H1 (cell line): ENCODE results near the gene TCHP. TPM values are rescaled to one million over a fixed set of nuclear protein-coding genes. Genes with fewer than 3 reads are reported as not detected.

ENCODE experiments used
- CTCF ChIA-PET: fragments of 300-600 bp; sonication (Branson Sonifier 250); formaldehyde crosslinking; loops from one replicate; lab custom pipeline; 2021; ENCODE audit not compliant: partially characterized antibody; lab: Charles Lee
- POLR2A ChIA-PET: fragments of 300-600 bp; sonication (Branson Sonifier 250); formaldehyde crosslinking; loops from one replicate; lab custom pipeline; 2021; ENCODE audit warnings: inconsistent platforms; ENCODE audit not compliant: partially characterized antibody; lab: Charles Lee
- DNase-seq, 2 experiments: peaks; one replicate each; pipeline versions ENCODE4 v3.0.0 to v3.0.0-alpha.2; 2010 to 2022; ENCODE audit warnings: low spot score in 2 of 2, low read depth in 1 of 2, mixed read lengths in 1 of 2
- FAIRE-seq: peaks from 2 replicates; lab custom pipeline; 2011; peaks lifted over from hg19 to GRCh38; lab: Jason Lieb, UNC
- H2AFZ ChIP-seq: 2 replicates; pipeline ENCODE4 v1.8.1; 2012; ENCODE audit warnings: low read length, inconsistent platforms
- H2AK5ac ChIP-seq: 2 replicates; pipeline ENCODE4 v1.6.1; 2013; ENCODE audit warnings: low read depth, low read length
- H2BK120ac ChIP-seq: replicated peaks from 2 replicates; pipeline ENCODE3; 2013; ENCODE audit warnings: low read depth, low read length, inconsistent platforms
- H2BK12ac ChIP-seq: 2 replicates; pipeline ENCODE4 v1.6.1; 2013; ENCODE audit warnings: low read depth, low read length
- H2BK15ac ChIP-seq: 2 replicates; pipeline ENCODE4 v1.6.1; 2013; ENCODE audit warnings: low read length
- H2BK20ac ChIP-seq: 2 replicates; pipeline ENCODE4 v1.6.1; 2013; ENCODE audit warnings: low read length
- H2BK5ac ChIP-seq: 2 replicates; pipeline ENCODE4 v1.6.1; 2013; ENCODE audit warnings: low read depth, low read length
- H3K14ac ChIP-seq: 2 replicates; pipeline ENCODE4 v1.6.1; 2013; ENCODE audit warnings: inconsistent platforms; ENCODE audit not compliant: insufficient read length
- H3K18ac ChIP-seq: 2 replicates; pipeline ENCODE4 v1.6.1; 2013; ENCODE audit warnings: low read length; ENCODE audit errors: extremely low read depth
- H3K23ac ChIP-seq: 2 replicates; pipeline ENCODE4 v1.6.1; 2013; ENCODE audit warnings: inconsistent platforms; ENCODE audit not compliant: insufficient read length
- H3K23me2 ChIP-seq: 2 replicates; pipeline ENCODE4 v1.6.1; 2013; ENCODE audit warnings: low read depth, low read length
- H3K27ac ChIP-seq: 2 replicates; pipeline ENCODE4 v1.6.1; 2011; ENCODE audit warnings: low read depth, low read length, inconsistent platforms
- H3K27me3 ChIP-seq, 4 experiments: replicated peaks in 1 of 4; 1 replicate in 1 of 4; 2 replicates in 3 of 4; pipeline versions ENCODE4 v1.6.1 to v1.8.1; 2011 to 2013; ENCODE audit warnings: low read length in 3 of 4, mild to moderate bottlenecking in 3 of 4, inconsistent platforms in 2 of 4, mixed read lengths in 2 of 4, moderate library complexity in 1 of 4; ENCODE audit not compliant: control insufficient read depth in 3 of 4, insufficient read depth in 3 of 4; ENCODE audit errors: extremely low read depth in 1 of 4
- H3K36me3 ChIP-seq, 4 experiments: 2 replicates each; pipeline versions ENCODE4 v1.6.1 to v1.8.1; 2011 to 2013; ENCODE audit warnings: mild to moderate bottlenecking in 4 of 4, low read length in 3 of 4, moderate library complexity in 2 of 4, control low read depth in 1 of 4, inconsistent platforms in 1 of 4; ENCODE audit not compliant: insufficient read depth in 4 of 4, control insufficient read depth in 2 of 4
- H3K4ac ChIP-seq: replicated peaks from 2 replicates; pipeline ENCODE3; 2013; ENCODE audit warnings: low read length, low read depth, mixed read lengths, inconsistent platforms; ENCODE audit not compliant: insufficient read length
- H3K4me1 ChIP-seq, 4 experiments: replicated peaks in 1 of 4; 1 replicate in 1 of 4; 2 replicates in 3 of 4; pipeline versions ENCODE4 v1.6.1 to v1.8.1; 2011 to 2013; ENCODE audit warnings: low read length in 3 of 4, inconsistent platforms in 2 of 4, mixed read lengths in 1 of 4; ENCODE audit not compliant: insufficient read depth in 4 of 4, control insufficient read depth in 3 of 4
- H3K4me2 ChIP-seq, 2 experiments: 2 replicates each; pipeline versions ENCODE4 v1.6.1 to v1.8.1; 2011 to 2013; ENCODE audit warnings: low read depth in 2 of 2, low read length in 2 of 2, control low read depth in 1 of 2, inconsistent platforms in 1 of 2, mild to moderate bottlenecking in 1 of 2; ENCODE audit not compliant: insufficient read depth in 1 of 2
- H3K4me3 ChIP-seq, 4 experiments: fragments of 200-600, 300-600 bp in 1 of 4; sonication (generic), shearing (Covaris generic), sonication (Bioruptor Twin) in 1 of 4; 2 replicates each; pipeline versions ENCODE4 v1.5.1 to v1.8.1; 2011 to 2016; ENCODE audit warnings: low read length in 4 of 4, low read depth in 3 of 4, control low read depth in 2 of 4, inconsistent platforms in 2 of 4, mild to moderate bottlenecking in 2 of 4, mixed read lengths in 1 of 4, moderate library complexity in 1 of 4; ENCODE audit not compliant: insufficient read depth in 2 of 4; ENCODE audit errors: extremely low read depth in 1 of 4
- H3K56ac ChIP-seq: replicated peaks from 2 replicates; pipeline ENCODE3; 2013; ENCODE audit warnings: low read depth, mild to moderate bottlenecking, mixed read lengths, low read length, inconsistent platforms; ENCODE audit not compliant: insufficient read length
- H3K79me1 ChIP-seq: 2 replicates; pipeline ENCODE4 v1.6.1; 2013; ENCODE audit warnings: low read depth, low read length, control low read depth
- H3K79me2 ChIP-seq, 2 experiments: 2 replicates each; pipeline versions ENCODE4 v1.6.1 to v1.8.1; 2012 to 2013; ENCODE audit warnings: low read length in 2 of 2, mild to moderate bottlenecking in 2 of 2, inconsistent platforms in 1 of 2; ENCODE audit not compliant: insufficient read depth in 2 of 2, control insufficient read depth in 1 of 2
- H3K9ac ChIP-seq, 4 experiments: replicated peaks in 1 of 4; 1 replicate in 1 of 4; 2 replicates in 3 of 4; pipeline versions ENCODE4 v1.6.1 to v1.8.1; 2011 to 2013; ENCODE audit warnings: low read depth in 3 of 4, low read length in 3 of 4, control low read depth in 2 of 4, mild to moderate bottlenecking in 2 of 4, moderate library complexity in 2 of 4, inconsistent platforms in 1 of 4; ENCODE audit errors: extremely low read depth in 1 of 4
- H3K9me3 ChIP-seq, 2 experiments: 2 replicates each; pipeline versions ENCODE4 v1.6.1 to v1.8.1; 2012 to 2013; ENCODE audit warnings: mild to moderate bottlenecking in 2 of 2, moderate library complexity in 2 of 2, control low read depth in 1 of 2, inconsistent platforms in 1 of 2, low read depth in 1 of 2, low read length in 1 of 2, mixed read lengths in 1 of 2; ENCODE audit not compliant: insufficient read depth in 2 of 2
- H4K20me1 ChIP-seq, 2 experiments: replicated peaks in 1 of 2; 2 replicates each; pipeline versions ENCODE3 to v1.8.1; 2011 to 2013; ENCODE audit warnings: inconsistent platforms in 2 of 2, low read length in 2 of 2, mild to moderate bottlenecking in 1 of 2; ENCODE audit not compliant: insufficient read depth in 2 of 2, control insufficient read depth in 1 of 2
- H4K5ac ChIP-seq: 2 replicates; pipeline ENCODE4 v1.6.1; 2013; ENCODE audit warnings: low read length, low read depth, mixed read lengths, inconsistent platforms; ENCODE audit not compliant: insufficient read length
- H4K8ac ChIP-seq: 2 replicates; pipeline ENCODE4 v1.8.0; 2013; ENCODE audit warnings: mild to moderate bottlenecking, moderate library complexity, low read length, inconsistent platforms; ENCODE audit not compliant: insufficient read depth; ENCODE audit errors: extremely low read depth
- H4K91ac ChIP-seq: replicated peaks from 2 replicates; pipeline ENCODE3; 2013; ENCODE audit warnings: low read length, mixed read lengths, inconsistent platforms; ENCODE audit not compliant: insufficient read length
- BACH1 ChIP-seq: IDR thresholded peaks from 2 replicates; pipeline ENCODE4 v1.6.1; 2012; ENCODE audit warnings: low read length, improper control_type of control experiment
- EP300 ChIP-seq, 2 experiments: IDR thresholded peaks; 1 replicate in 1 of 2; 2 replicates in 1 of 2; pipeline ENCODE4 v1.6.1; 2011 to 2012; ENCODE audit warnings: low read depth in 2 of 2, low read length in 2 of 2, mild to moderate bottlenecking in 2 of 2, borderline replicate concordance in 1 of 2, inconsistent platforms in 1 of 2, moderate library complexity in 1 of 2
- JUND ChIP-seq: IDR thresholded peaks from 2 replicates; pipeline ENCODE4 v1.6.1; 2011; ENCODE audit warnings: mild to moderate bottlenecking, improper control_type of control experiment, low read length
- MAFK ChIP-seq: IDR thresholded peaks from 2 replicates; pipeline ENCODE4 v1.6.1; 2012; ENCODE audit warnings: low read depth, mild to moderate bottlenecking, improper control_type of control experiment, low read length
- NANOG ChIP-seq: IDR thresholded peaks from 2 replicates; pipeline ENCODE4 v1.6.1; 2011; ENCODE audit warnings: low read length, low read depth, mild to moderate bottlenecking, inconsistent platforms; ENCODE audit not compliant: insufficient read depth, poor library complexity, severe bottlenecking
- POLR2A ChIP-seq, 2 experiments: IDR thresholded peaks; 1 replicate in 1 of 2; 2 replicates in 1 of 2; pipeline ENCODE4 v1.6.1; 2011; ENCODE audit warnings: low read depth in 2 of 2, low read length in 2 of 2, mild to moderate bottlenecking in 2 of 2; ENCODE audit errors: control extremely low read depth in 1 of 2
- TAF1 ChIP-seq: IDR thresholded peaks from 2 replicates; pipeline ENCODE4 v1.6.1; 2011; ENCODE audit warnings: mild to moderate bottlenecking, low read depth, low read length
- TBP ChIP-seq: IDR thresholded peaks from 2 replicates; pipeline ENCODE4 v1.6.1; 2011; ENCODE audit warnings: low read depth, low read length, improper control_type of control experiment
- TEAD4 ChIP-seq: IDR thresholded peaks from 2 replicates; pipeline ENCODE4 v1.6.1; 2012; ENCODE audit warnings: low read depth, low read length, inconsistent platforms, mixed read lengths
- WGBS, 2 experiments: shearing (Covaris generic) in 1 of 2; methylation state at CpG; one replicate each; pipeline versions ENCODE4 v1.1.6 to v1.1.7; 2013 to 2015; ENCODE audit warnings: low lambda C conversion rate in 2 of 2, mixed read lengths in 2 of 2, inconsistent platforms in 1 of 2, low coverage in 1 of 2, missing lambda C conversion rate in 1 of 2; ENCODE audit not compliant: insufficient replicate concordance in 2 of 2, insufficient coverage in 1 of 2, insufficient read length in 1 of 2; ENCODE audit errors: extremely low coverage in 1 of 2, missing lambda C conversion rate in 1 of 2; 5-methylcytosine and 5-hydroxymethylcytosine counted together
- polyA plus RNA-seq, 7 experiments: library from polyadenylated mRNA; depleted of rRNA in 3 of 7; stranded (reverse) in 5 of 7; unstranded in 2 of 7; fragments of >200 nt in 5 of 7; fragments of 200-250 nt in 2 of 7; gene quantifications; 1 replicate in 5 of 7; 2 replicates in 1 of 7; 4 replicates in 1 of 7; pipeline versions ENCODE4 v1.2.1 to v1.2.3, GENCODE V29; 2011 to 2013; ENCODE audit warnings: missing spikeins in 2 of 7, mixed read lengths in 2 of 7
- total RNA-seq: library from RNA; stranded (reverse); fragmentation: NEBNext Ultra II Directional; extraction: Animal tissue kit (Norgen Biotek cat#: 25700); gene quantifications from 2 replicates; pipeline ENCODE4 v1.2.1, GENCODE V29; 2021
- TF ChIP-seq, protein P1 (sequence below): IDR thresholded peaks from 2 replicates; pipeline ENCODE4 v1.6.1; 2012; ENCODE audit warnings: inconsistent platforms
- TF ChIP-seq, protein P2 (sequence below): IDR thresholded peaks from 2 replicates; pipeline ENCODE4 v1.6.1; 2012; ENCODE audit warnings: inconsistent platforms
- TF ChIP-seq, protein P3 (sequence below): IDR thresholded peaks from 2 replicates; pipeline ENCODE4 v1.6.1; 2012; ENCODE audit warnings: low read length, inconsistent platforms

The TCHP gene
- total and polyA plus RNA-seq, 2 of the 8 experiments (the other 6 are each of a cell fraction or from before 2014, with no cell fraction given) = 2.8 to 4.5 TPM

DNA sequence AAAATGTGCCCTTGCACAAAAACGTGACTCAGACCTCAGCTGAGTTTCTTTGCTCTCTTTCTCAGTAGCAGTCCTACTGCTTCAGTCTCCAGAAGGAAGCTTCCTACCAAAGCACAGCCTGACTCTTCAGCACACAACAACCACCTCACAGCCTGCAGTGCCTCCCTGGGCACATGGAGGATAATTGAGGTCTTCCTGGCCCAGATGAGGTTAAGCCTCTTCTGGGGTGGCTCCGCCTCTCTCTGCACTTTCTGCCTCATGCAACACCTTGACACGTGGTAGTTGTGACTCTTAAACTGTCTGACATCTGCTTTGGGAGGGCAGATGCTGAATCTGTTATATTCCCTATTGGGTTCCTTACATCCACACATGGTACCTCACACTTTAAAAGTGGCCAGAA lies 62.3 kb downstream of the TCHP start:
- H3K4ac ChIP-seq = no peak overlapping the region
- no peak overlapping the region for H4K8ac ChIP-seq
- no peak overlapping the region for H3K18ac ChIP-seq
- peak overlapping the region; percentile 52; the same call in 1 of the 2 replicates for H2BK5ac ChIP-seq
- DNase-seq (no peak), FAIRE-seq (no peak)
- no peaks in the 10 kb centered on the region for H3K4me1 ChIP-seq
- POLR2A ChIA-PET = interaction anchor here (1.1 kb wide), 1 partner anchor 21 kb away, joined by 3 read pairs; no protein-coding TSS in a partner anchor
- H2BK12ac ChIP-seq = no peak overlapping the region
- no peak overlapping the region for H3K14ac ChIP-seq
- no peak overlapping the region for H2AK5ac ChIP-seq
- no peaks in the 10 kb centered on the region for H3K27me3 ChIP-seq
- no peak overlapping the region for H3K4me2 ChIP-seq
- H3K23ac ChIP-seq = no peak overlapping the region
- no peaks in the 10 kb centered on the region for H3K79me1 ChIP-seq
- H2BK120ac ChIP-seq = no peak overlapping the region
- no peak overlapping the region for H2BK20ac ChIP-seq
- no peak overlapping the region for H2BK15ac ChIP-seq
- no peaks in the 10 kb centered on the region for H3K79me2 ChIP-seq
- no peaks in the 10 kb centered on the region for H4K20me1 ChIP-seq
- no peak overlapping the region for H3K56ac ChIP-seq
- 72% methylated on average over 3 of the region's 3 CpGs; no CpG with 5 or more reads in 1 of the 2 experiments for WGBS, 2 experiments
- no peak overlapping the region for H3K4me3 ChIP-seq
- peaks cover 0 to 13% (median 2%) of the 10 kb centered on the region in 4 experiments; a peak in 2 of 8 replicates for H3K36me3 ChIP-seq
- no peaks in the 10 kb centered on the region for H3K9me3 ChIP-seq
- no peak overlapping the region for H4K5ac ChIP-seq
- H3K27ac ChIP-seq = no peak overlapping the region
- CTCF ChIA-PET = interaction anchor here (0.8 to 2.2 kb wide), 3 partner anchors 29 to 51 kb away, joined by 3 to 6 read pairs (median 3); no protein-coding TSS in a partner anchor
- no peak overlapping the region for H2AFZ ChIP-seq
- no peaks in the 10 kb centered on the region for H3K23me2 ChIP-seq
- H4K91ac ChIP-seq = no peak overlapping the region
- H3K9ac ChIP-seq = no peak overlapping the region
- TF ChIP-seq BACH1 = no peak
- no peak for TF ChIP-seq JUND
- TF ChIP-seq TAF1 = no peak
- TF ChIP-seq TEAD4 = no peak
- TF ChIP-seq, protein P1, sequence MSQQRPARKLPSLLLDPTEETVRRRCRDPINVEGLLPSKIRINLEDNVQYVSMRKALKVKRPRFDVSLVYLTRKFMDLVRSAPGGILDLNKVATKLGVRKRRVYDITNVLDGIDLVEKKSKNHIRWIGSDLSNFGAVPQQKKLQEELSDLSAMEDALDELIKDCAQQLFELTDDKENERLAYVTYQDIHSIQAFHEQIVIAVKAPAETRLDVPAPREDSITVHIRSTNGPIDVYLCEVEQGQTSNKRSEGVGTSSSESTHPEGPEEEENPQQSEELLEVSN = no peak
- TF ChIP-seq, protein P2, sequence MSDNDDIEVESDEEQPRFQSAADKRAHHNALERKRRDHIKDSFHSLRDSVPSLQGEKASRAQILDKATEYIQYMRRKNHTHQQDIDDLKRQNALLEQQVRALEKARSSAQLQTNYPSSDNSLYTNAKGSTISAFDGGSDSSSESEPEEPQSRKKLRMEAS = no peak
- TF ChIP-seq, protein P3, sequence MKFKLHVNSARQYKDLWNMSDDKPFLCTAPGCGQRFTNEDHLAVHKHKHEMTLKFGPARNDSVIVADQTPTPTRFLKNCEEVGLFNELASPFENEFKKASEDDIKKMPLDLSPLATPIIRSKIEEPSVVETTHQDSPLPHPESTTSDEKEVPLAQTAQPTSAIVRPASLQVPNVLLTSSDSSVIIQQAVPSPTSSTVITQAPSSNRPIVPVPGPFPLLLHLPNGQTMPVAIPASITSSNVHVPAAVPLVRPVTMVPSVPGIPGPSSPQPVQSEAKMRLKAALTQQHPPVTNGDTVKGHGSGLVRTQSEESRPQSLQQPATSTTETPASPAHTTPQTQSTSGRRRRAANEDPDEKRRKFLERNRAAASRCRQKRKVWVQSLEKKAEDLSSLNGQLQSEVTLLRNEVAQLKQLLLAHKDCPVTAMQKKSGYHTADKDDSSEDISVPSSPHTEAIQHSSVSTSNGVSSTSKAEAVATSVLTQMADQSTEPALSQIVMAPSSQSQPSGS = no peak
- TF ChIP-seq NANOG = no peak
- TF ChIP-seq POLR2A (IDR thresholded peaks at IDR 0.05; ENCODE audit: control extremely low read depth in 1 of 2, low read depth in 2 of 2, low read length in 2 of 2) = no peak
- TF ChIP-seq EP300 (IDR thresholded peaks at IDR 0.05; ENCODE audit: borderline replicate concordance in 1 of 2, low read depth in 2 of 2, low read length in 2 of 2) = no peak
- TF ChIP-seq TBP = no peak
- no peak for TF ChIP-seq MAFK
